Activated CD4-positive, CD25-positive, alpha-beta regulatory T cell (primary cell): ENCODE measurements around the gene PHPT1.
"Not testable (repeated sequence)": the region's sequence is repeated elsewhere in the genome, so short reads cannot be mapped to it uniquely, and the experiment has no call there.

ENCODE experiments used
- DNase-seq, 4 experiments: peaks; one replicate each; lab custom pipeline; 2025; lab: John Stamatoyannopoulos, UW

The PHPT1 gene

DNA sequence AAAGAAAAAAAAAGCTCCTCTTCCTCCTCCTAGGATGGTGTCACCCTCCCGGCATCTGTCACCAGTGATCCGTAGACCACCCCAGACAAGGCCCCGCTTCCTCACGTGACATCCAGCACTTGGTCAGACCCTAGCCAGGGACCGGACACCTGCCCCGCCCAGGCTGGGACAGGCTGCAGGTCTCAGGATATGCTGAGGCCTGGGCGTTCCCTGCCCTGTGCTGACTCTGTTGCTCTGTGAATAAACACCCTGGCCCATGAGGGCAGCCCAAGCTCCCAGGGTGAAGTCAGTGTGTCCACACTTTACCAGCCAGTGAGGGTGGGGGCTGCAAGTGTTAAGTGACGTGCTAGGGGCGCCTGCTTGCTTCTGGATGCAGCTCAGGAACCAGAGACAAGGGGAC lies 11.3 kb downstream of the PHPT1 start:
- no peak for DNase-seq

DNA sequence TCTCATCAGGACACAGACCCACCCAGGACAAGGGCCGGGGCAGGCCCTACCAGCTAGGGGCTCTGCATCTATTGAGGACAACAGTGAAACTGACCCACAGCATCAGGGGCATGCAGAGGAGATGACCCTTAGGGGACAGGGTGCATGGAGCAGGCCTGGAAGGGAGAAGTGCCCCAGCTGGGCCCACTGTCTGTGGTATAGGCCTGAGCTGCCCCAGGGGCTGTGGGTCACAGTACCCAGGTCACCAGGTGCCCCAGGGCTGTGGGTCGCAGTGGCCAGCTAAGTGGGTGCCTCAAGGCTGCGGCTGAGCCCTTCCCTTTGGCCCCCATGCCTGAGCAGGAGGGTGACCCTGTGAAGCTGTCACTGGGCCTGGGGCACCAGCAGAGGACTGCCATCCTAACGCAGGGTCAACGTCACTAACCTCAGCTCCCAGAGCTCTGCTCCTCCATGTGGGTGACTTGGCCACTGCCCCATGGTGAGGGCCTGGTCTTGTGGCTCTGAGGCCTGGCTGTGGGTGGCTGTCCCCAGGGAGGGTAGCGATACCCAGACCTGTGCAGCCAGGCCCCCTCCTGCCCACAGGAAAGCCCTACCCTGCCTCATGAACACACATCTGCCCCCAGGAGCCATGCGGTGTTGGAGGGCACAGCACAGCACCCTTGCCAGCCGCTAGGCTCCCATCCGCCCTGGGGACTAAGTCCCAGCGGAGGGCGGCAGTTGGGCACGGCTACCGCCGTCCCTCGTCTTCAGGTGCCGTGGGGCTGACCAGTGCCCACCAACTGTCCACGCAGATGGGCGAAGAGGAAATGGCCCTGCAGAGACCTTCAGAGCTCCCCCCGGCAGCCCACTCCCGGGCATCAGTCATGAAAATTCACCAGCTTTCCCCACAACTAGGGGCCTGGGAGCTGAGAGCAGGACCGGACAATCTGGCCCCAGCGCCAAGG lies 12.0 kb downstream of the PHPT1 start:
- no peak for DNase-seq

DNA sequence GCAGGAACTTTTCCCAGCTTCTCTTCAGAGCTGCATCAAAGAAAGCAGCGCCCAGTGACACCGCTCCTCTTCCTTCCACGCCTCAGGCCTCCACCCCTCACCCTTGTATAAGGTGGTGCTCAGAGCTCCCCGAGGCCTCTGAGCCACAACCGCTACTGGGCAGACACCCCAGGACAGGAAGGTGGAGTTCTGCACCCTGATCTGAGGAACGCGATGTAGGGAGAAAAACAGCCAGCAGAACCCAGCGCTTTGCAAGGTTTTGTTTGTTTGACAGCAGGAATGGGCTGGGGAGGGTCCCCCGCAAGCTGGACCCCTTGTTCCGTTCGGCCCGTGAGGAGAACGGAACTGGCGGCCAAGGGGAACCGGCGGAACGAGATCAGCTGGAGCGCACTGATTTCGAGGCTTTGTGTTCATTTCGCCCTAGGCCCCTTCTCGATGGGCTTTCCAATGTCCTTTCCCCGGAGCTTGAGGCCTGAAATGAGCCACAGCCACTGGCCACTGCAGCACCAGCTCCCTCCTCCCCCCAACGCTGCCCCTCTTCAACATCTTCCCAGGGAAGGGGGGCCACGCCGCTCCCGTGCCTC lies 12.8 kb downstream of the PHPT1 start:
- DNase-seq = no peak

DNA sequence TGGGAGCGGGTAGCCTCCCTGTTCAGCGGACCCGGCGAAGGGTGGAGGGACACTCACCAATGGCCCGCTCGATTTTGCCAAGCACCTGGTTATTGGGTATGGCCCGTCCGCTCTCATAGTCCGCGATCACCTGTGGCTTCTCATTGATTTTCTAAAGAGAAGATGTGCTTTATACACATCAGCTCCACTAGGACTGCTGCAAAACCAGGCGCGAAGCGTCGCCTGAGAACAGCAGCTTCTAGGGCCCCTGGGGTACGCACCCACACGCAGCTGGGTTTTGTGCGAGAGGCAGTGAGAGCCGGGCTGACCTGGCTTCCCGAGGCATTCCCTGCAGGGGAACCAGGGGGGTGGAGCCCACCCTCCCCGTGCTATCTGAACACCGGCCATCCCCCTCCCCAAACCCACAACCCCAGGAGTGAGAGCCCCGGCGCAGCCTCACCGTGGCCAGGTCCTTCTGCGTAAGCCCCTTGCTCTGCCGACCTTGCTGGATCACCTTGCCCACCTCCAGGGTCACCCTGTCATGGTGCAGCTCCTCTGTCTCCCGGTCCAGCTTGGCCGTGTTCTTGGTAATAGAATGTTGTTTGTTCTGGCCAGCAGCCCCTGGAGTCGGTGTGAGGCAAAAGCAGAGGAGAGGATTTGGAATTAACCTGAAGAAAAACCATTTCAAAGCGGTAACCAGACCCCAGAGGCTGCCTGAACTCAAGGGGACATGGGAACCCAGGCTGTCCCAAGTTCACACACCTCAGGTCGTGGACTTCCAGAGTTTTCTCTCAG lies 13.8 kb downstream of the PHPT1 start:
- no peak for DNase-seq

DNA sequence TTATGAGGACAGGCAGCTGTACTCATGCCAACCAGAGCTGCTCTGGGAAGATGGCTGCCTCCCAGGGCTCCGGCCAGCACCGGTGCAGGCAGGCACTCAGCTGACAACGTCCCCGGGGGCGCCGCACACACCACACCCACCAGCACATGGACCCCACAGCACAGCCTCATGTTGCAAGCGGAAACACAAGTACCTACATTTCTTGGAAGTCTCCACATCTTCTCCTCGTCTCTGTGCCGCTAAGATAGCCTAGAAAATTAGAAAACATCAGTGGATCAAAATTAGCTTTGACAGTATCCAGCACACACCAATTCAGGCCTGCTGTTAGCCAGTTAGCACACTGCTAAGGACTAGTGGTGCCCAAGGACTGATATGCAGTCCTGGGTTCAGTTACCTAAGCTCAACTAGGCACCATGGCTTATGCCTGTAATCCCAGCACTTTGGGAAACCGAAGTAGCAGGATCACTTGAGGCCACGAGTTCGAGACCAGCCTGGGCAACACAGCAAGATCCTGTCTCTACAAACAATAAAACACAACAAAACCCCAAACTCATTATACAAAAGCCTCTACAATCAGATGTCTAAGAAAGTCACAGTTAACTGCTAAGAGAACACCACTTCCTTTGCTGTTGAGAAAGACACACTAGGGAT lies 14.5 kb downstream of the PHPT1 start:
- no peak for DNase-seq

DNA sequence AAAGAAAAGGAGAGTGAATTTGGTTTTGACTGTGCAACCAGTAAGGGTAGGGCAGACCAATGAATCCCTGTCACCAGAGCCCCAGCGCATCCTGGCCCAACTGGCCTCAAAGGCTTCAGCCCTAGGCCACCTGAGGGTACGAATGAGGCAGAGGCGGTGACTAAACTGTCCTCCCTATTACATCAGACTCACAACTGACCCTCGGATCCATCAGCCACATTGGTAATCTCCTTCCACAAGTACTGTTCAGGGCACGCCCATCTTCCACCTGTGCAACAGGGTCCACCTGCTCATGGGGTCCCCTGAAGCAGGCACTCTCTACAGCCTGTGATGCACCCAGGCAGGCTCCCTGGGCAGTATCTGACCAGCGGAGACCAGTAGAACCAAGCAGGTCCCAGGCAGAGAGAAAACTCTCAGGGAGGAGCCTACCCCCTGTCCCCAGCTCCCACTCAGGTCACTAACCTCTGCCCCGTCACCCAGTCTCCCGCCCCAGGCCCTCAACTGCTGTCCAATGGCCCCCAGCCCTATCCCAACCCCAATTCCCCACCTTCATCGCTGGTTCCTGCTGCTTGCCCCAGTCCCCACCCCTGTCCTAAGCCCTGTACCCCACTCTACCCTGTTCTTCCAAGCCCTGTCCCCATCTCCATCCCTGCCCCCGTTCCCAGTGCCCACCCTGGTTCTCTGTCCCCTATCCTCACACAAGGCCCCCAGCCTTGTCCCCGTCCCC lies 16.0 kb downstream of the PHPT1 start:
- DNase-seq = no peak

DNA sequence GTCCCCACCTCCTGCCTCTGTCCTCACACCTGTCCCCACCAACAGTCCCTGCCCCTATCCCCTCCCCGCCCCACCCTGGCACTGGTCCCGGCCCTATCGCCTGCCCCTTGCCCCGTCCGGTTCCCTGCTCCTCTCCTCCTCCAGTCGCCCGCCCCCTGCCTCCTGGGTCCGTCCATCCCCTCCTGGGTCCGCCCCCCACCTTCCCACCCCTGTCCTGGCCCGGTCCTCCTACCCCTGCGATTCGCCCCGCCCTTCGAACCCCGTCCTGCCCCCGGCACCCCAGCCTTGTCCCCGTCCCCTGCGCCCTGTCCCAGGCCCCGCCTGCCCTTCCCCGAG lies 16.5 kb downstream of the PHPT1 start:
- DNase-seq = no peak

DNA sequence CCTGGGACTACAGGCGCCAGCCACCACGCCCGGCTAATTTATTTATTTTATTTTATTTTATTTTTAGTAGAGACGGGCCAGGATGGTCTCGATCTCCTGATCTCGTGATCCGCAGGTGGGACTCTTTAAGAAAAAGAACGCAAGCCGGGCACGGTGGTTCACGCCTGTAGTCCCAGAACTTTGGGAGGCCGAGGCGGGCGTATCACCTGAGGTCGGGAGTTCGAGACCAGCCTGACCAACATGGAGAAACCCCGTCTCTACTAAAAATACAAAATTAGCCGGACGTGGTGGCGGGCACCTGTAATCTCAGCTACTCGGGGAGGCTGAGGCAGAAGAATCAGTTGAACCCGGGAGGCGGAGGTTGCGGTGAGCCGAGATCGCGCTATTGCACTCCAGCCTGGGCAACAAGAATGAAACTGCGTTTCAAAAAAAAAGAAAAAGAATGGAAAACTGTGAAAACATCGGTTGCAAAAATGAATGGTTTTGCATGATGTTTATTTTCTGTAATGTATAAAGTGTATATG lies 17.8 kb downstream of the PHPT1 start:
- DNase-seq = not testable (repeated sequence)

DNA sequence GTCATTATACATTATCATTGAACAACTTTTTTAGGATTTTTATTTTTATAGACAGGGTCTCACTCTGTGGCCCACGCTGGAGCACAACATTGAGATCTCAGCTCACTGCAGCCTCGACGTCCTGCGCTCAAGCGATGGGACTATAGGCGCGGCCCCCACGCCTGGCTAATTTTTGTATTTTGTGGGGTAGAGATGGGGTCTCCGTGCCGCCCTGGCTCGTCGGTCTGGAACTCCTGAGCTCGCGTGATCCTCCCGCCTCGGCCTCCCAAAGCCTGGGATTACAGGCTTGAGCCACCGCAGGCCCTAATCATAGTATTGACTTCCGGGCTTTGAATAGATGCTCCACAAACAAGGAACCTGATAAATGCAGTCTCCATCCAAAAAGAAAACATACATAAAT lies 18.3 kb downstream of the PHPT1 start:
- no peak for DNase-seq

DNA sequence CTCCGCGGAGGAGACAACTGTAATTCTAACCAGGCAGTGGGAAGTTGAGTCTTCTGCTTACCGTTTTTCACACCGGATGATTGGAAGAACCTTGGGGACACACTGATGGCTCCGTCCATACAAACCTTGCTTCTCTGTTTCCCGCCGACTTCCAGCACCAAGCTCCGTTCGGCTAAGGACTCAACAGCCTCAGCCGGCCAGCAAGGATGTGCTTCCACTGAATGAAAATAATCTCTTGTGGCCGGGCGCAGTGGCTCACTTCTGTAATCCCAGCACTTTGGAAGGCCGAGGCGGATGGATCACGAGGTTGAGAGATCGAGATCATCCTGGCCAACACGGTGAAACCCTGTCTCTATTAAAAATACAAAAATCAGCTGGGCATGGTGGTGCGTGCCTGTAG lies 18.7 kb downstream of the PHPT1 start:
- no peak for DNase-seq

DNA sequence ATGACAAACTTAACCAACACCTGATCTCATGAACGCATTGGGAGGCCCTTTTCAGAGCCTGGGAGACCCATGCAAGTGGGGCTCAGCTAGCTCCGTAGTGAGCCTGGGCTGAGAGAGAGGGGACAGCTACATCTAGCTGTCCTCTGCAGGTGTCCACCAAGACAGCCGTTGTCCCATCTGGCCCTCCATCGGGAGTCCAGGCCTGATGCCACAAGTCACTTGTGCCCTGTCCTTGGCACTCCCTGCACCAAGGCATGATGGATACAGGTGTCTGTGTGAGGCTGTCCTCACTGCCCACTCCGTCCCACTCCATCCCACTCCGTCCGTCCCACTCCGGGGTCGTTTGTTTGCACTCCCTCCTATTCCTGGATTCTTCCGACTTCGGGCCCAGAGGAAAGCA lies 19.4 kb downstream of the PHPT1 start:
- no peak for DNase-seq

DNA sequence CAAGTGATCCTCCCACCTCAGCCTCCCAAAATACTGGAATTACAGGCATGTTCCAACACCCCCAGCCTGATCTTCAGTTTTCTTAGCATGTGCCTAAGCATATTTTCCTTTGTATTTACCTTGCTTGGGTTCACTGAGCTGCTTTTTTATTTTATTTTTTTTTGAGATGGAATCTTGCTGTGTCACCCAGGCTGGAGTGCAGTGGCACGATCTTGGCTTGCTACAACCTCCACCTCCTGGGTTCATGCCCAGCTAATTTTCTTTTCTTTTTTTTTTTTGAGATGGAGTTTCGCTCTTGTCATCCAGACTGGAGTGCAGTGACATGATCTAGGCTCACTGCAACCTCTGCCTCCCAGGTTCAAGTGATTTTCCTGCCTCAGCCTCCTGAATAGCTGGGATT lies 20.4 kb downstream of the PHPT1 start:
- not testable (repeated sequence) for DNase-seq

DNA sequence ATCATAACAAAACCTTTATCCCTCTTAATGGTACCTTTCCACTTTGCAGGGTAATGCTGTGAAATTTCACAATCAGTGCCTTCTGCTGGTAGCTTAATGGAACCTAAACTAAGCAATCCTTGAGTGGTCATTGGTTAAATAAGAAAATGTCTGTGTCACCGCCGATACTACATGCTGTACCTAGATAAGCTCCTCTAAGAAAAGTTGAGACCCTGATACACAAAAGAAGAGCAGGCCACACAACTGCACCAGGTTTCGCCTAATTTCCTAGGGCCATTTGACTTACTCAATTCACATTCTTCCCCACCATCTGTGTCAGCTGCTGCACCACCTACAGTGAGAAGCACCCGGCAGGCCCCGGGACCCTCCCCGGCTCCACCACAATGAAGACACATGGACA lies 25.9 kb downstream of the PHPT1 start:
- no peak for DNase-seq

DNA sequence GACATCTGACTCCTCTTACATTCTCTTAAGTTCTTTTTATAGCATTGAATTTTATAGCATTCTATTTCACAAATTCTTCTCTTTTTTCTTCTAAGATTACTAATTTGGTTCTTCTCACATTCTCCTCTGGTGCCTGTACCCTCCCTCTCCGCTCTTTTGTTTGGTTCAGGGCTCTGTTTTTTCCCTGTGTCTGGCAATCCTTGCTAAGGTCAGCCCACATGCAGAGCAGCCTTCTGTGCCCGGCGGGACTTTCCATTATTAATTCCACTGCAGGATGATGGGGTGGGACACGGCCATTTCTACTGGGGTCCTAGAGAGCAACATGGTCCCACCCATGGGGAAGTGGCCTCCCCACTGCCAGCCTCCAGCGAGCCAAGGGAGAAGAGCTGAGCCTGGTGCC lies 27.3 kb downstream of the PHPT1 start:
- DNase-seq = no peak

DNA sequence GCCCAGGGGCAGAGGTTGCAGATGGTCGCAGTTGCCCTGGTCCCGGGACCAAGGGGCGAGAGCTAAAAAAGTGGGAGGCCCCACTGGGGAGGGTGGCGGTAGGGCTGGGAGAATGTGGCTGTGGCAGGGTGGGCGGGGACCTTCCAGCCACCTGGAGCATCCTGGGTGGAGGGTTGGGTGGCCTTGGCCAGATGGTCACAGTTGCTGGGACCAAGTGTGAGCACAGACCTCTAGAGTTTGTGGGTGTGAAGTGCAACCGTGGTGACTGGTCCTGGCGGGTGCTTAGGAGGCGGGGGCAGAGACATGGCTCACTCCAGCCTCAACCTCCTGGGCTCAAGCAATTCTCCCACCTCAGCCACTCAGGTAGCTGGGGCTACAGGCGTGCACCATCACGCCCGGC lies 31.4 kb downstream of the PHPT1 start:
- DNase-seq = no peak

DNA sequence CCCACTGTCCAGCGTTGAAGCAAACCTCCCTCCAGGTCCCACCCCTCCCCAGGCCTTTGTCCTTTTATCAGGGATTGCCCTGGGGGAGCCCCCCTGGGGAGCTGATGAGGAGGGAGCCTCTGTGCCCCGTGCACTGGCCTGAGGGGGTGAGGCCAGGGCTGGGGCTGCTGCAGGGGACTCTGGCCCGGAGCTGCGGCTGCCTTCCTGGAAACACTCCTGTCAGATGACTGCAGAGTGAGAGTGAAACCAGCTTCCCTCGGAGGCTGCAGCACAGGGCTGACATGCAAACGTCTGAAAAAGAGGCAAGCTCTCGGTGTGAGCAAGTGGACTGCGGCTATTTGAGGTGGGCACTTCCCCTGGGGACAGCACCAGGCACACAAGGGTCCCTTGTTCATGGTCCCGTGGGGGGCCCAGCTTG lies 32.5 kb downstream of the PHPT1 start:
- no peak for DNase-seq

DNA sequence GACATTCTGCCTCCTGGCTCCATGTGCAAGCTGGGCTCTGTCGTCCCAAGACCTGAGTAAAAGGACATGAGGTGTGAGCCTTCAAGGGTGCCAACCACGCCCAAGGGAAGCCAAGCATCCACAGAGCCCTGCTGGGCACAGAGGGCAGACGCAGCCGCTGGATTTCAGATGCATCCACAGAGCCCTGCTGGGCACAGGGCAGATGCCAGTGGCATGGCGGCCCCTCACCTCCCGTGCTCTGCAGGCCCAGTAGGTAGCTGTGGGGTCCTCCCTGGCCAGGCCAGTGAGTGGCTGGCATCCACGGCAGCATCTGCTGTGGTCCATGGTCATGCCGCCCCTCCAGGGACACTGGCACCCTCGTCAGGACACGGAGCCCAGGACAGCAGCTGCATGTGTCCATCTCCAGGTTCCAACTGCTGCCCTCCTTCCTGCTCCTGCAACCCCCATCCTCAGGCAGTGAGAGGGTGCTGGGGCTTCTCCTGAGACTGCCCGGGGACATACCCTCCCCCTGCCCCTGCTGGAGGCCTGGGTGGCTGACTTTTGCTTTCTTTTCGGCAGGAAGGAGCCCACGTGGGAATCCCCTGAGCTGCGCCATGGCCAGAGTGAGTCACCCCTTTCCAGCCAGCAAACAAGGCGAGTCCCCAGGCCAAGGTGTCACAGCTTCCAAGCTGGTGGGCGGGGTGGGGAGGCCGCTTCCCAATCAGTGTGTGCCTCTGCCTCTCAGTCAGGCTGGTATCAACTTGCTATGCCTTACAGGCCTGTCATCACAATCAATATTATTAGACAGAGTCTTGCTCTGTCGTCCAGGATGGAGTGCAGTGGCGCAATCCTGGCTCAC lies 33.1 kb downstream of the PHPT1 start:
- DNase-seq = peak; percentile 56 to 73 (median 60)

DNA sequence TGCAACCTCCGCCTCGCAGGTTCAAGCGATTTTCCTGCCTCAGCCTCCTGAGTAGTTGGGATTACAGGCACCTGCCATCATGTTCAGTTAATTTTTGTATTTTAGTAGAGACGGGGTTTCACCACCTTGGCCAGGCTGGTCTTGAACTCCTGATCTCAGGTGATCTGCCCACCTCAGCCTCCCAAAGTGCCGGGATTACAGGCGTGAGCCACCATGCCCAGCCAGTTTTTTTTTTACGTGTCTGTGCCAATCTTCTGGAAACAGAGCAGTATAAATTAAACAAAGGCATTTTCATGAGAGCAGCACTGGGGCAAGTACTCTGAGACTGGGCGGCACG lies 33.7 kb downstream of the PHPT1 start:
- not testable (repeated sequence) for DNase-seq

DNA sequence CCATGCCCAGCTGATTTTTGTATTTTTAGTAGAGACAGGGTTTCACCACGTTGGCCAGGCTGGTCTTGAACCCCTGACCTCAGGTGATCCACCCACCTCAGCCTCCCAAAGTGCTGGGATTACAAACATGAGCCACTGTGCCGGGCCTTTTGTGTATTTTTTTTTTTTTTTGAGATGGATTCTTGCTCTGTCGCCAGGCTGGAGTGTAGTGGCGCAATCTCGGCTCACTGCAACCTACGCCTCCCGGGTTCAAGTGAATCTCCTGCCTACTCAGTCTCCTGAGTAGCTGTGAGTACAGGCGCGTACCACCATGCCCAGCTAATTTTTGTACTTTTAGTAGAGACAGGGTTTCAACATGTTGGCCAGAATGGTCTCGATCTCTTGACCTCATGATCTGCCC lies 34.5 kb downstream of the PHPT1 start:
- DNase-seq = not testable (repeated sequence)

DNA sequence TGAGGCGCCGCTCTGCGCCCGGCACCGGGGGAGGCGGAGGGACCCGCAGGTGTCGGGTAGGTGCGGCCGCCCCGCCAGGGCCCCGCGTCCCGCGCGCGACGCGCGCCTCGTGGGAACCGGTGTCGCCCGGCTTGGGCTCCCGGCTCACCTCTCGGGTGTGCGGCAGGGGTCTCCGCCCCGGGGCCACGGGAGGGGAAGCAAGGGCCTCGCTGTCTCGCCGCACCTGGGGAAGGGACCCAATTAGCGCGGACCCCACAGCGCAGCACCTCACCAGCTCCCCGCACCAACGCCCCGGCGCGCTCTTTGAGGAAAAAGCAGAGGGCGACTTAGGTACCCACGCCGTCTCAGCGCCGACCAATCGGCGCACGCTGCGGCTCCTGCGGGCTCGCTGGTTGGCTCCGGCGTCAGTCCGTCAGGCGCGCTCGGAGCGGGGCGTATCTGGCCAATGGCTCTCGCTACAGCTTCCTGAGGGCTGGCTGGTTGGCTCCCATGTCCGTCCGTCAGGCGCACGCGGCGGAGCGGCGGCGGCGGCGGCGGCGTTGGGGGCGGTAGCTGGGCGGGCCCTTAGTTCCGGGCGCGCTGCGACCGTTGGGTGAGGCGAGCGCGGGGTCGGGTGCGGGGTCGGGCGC lies 36.9 kb downstream of the PHPT1 start, which contains the start of gene TRAF2:
Gene TRAF2 (plus strand): TSS at position 567 of the 629 bp plus-strand sequence. CDS start 12,225 bp downstream, outside the sequence.
- DNase-seq = peak; percentile 89 to 96 (median 94)
